GM19328 (cell line): ENCODE data around the gene TSPY9.
"Not testable (repeated sequence)": the region's sequence is repeated elsewhere in the genome, so short reads cannot be mapped to it uniquely, and the experiment has no call there.

Source experiments
- ATAC-seq: cut with Tn5 transposase; IDR thresholded peaks from one replicate; pipeline ENCODE4 v1.9.1; 2021; ENCODE audit warnings: mild to moderate bottlenecking, moderate library complexity; ENCODE audit not compliant: unreplicated experiment

The TSPY9 gene, protein sequence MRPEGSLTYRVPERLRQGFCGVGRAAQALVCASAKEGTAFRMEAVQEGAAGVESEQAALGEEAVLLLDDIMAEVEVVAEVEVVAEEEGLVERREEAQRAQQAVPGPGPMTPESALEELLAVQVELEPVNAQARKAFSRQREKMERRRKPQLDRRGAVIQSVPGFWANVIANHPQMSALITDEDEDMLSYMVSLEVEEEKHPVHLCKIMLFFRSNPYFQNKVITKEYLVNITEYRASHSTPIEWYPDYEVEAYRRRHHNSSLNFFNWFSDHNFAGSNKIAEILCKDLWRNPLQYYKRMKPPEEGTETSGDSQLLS

GRCh38 chrY:9486967-9487366 is at the start of gene TSPY9:
Gene TSPY9, plus strand, starts transcription at chrY:9487267. Its CDS starts 46 bp downstream, at chrY:9487313.
- ATAC-seq, result not testable (repeated sequence)

DNA sequence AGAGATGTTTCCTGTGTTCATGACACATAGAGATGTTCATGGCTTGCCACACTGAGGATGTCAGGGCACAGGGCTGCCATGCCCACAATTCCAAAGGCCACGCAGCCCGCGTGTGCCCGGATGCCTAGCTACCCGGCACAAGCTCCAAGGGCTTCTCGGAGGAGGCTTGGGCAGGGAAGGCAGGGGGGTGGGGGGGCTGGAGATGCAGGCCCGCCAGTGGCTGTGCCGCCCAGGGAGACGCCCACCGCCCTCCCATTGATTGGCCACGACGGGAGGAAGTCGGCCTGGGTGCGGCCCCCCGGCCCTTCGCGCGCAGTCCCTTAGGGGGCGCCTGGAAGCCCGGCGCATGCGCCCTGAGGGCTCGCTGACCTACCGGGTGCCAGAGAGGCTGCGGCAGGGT is 20.4 kb upstream of the TSPY9 start, which contains the start of gene TSPY1:
Gene TSPY1 (plus strand): TSS at position 301 of the 400 bp plus-strand sequence. CDS start 46 bp downstream, at position 347.
- not testable (repeated sequence) for ATAC-seq

GRCh38 chrY:9504396-9504795 is 17.3 kb downstream of the TSPY9 start:
- not testable (repeated sequence) for ATAC-seq

- ATAC-seq, result not testable (repeated sequence)
Measured at GRCh38 chrY:9516287-9516686, 29.2 kb downstream of the TSPY9 start.

DNA sequence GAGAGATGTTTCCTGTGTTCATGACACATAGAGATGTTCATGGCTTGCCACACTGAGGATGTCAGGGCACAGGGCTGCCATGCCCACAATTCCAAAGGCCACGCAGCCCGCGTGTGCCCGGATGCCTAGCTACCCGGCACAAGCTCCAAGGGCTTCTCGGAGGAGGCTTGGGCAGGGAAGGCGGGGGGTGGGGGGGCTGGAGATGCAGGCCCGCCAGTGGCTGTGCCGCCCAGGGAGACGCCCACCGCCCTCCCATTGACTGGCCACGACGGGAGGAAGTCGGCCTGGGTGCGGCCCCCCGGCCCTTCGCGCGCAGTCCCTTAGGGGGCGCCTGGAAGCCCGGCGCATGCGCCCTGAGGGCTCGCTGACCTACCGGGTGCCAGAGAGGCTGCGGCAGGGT is 40.5 kb downstream of the TSPY9 start, which contains the start of gene TSPY10:
Gene TSPY10 (plus strand): TSS at position 301 of the 400 bp plus-strand sequence. CDS start 46 bp downstream, at position 347.
- ATAC-seq, result not testable (repeated sequence)
